GM12865 (cell line): ENCODE data around the gene WDR33.

Experiments
- DNase-seq: peaks from one replicate; pipeline ENCODE4 v3.0.0; 2010; ENCODE audit warnings: low read depth
- H3K4me3 ChIP-seq: 2 replicates; pipeline ENCODE4 v1.5.1; 2011; ENCODE audit warnings: mild to moderate bottlenecking, low read depth, low read length, control low read depth
- CTCF ChIP-seq: IDR thresholded peaks from 2 replicates; pipeline ENCODE4 v1.5.1; 2011; ENCODE audit warnings: low read length, control low read depth, low read depth, inconsistent platforms; ENCODE audit not compliant: insufficient read depth; ENCODE audit errors: missing control alignments

Gene WDR33

GRCh38 chr2:127659408-127660290 lies 151.3 kb downstream of the WDR33 start:
- no peak for TF ChIP-seq CTCF
- DNase-seq: no peak
- H3K4me3 ChIP-seq: no peak overlapping the region

GRCh38 chr2:127658641-127659407 lies 152.1 kb downstream of the WDR33 start:
- no peak for TF ChIP-seq CTCF
- DNase-seq: no peak
- H3K4me3 ChIP-seq: no peak overlapping the region

GRCh38 chr2:127658146-127658545 lies 152.8 kb downstream of the WDR33 start:
- TF ChIP-seq CTCF: no peak

GRCh38 chr2:127657232-127657595 lies 153.8 kb downstream of the WDR33 start:
- DNase-seq: no peak
- TF ChIP-seq CTCF: no peak
- H3K4me3 ChIP-seq: no peak overlapping the region

More at GRCh38 chr2:127658146-127658545, 152.8 kb downstream of the WDR33 start:
- no peak for DNase-seq
- H3K4me3 ChIP-seq: no peak overlapping the region

GRCh38 chr2:127656569-127657231 lies 154.3 kb downstream of the WDR33 start:
- TF ChIP-seq CTCF: no peak
- no peak overlapping the region for H3K4me3 ChIP-seq
- no peak for DNase-seq

- no peak for TF ChIP-seq CTCF
- H3K4me3 ChIP-seq: no peak overlapping the region
- no peak for DNase-seq
Observed at GRCh38 chr2:127655209-127656073, 155.5 kb downstream of the WDR33 start.
